Endometrium (tissue), 2 donors: ENCODE measurements around the gene CCBE1.
"Not testable (repeated sequence)": the region's sequence is repeated elsewhere in the genome, so short reads cannot be mapped to it uniquely, and the experiment has no call there.

Source experiments
- FAIRE-seq: peaks from 2 replicates; lab custom pipeline; 2012; peaks lifted over from hg19 to GRCh38; lab: Jason Lieb, UNC
- donor health status: control.
- donor health status: control.

CCBE1 gene

GRCh38 chr18:59715445-59715844 is 18.2 kb upstream of the CCBE1 start:
- FAIRE-seq, result no peak

DNA sequence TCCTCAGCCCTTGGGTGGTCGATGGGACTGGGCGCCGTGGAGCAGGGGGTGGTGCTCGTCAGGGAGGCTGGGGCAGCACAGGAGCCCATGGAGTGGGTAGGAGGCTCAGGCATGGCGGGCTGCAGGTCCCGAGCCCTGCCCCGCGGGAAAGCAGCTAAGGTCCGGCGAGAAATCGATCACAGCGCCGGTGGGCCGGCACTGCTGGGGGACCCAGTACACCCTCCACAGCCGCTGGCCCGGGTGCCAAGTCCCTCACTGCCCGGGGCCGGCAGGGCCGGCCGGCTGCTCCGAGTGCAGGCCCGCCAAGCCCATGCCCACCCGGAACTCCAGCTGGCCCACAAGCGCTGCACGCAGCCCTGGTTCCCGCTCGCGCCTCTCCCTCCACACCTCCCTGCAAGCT is 16.9 kb upstream of the CCBE1 start:
- FAIRE-seq, result not testable (repeated sequence)

DNA sequence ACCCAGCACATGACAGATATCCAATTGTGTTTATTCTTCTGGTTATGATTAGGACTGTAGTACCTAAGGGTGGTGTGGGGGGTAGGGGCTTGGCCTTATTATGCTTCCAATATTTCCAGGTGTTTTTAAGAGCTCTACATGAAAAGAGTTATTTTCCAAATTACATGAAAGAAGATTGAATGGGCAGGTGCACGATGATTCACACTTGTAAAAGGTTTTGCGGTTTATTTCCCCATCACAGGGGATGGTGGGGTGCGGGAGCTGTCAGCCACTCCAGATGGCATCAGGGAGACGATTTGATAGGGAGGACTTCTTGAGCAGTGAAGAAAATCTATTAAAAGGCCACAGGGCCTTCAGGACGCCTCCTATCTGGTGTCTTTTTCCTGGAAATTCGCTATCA is 15.1 kb upstream of the CCBE1 start:
- FAIRE-seq, result no peak

DNA sequence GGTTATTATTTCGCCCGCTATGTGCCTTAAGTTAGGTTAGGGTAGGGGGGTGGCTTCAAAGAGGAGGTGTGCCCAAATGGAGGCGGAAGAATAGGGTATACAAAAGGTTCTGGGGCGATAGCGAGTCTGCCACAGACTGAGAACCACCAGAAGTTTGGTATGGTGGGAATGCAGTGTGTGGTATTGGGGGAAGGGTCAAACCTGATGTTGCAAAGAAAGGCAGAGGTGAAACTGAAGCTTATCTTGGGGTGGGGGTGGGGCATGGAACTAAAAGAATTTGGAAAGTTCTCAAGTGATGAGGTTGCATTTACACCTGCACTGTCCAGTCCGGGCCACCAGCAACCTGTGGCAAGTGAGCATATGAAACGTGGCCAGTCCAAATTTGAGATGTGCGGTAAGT is 11.8 kb upstream of the CCBE1 start:
- FAIRE-seq, result no peak

- no peak for FAIRE-seq
These were observed 10.1 kb upstream of the CCBE1 start for GRCh38 chr18:59707306-59707705.

DNA sequence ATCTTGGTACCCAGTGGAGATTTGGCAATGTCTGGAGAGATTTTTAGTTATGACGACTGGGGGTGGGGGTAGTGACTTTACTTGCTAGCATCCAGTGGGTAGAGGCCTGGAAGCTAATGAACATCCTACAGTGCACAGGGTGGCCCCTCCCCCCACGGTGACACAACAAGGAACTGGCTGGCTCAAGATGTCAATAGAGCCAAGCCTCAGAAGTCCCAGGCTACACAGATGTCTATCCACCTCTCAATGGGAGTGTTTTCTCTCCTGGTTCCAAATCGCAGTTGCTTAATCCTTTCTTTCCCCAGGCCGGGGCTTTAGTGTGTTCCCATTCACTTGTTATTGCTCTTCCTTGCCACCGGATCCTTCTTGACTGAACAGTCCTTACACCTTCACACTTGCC is 9.3 kb upstream of the CCBE1 start:
- FAIRE-seq, result no peak

DNA sequence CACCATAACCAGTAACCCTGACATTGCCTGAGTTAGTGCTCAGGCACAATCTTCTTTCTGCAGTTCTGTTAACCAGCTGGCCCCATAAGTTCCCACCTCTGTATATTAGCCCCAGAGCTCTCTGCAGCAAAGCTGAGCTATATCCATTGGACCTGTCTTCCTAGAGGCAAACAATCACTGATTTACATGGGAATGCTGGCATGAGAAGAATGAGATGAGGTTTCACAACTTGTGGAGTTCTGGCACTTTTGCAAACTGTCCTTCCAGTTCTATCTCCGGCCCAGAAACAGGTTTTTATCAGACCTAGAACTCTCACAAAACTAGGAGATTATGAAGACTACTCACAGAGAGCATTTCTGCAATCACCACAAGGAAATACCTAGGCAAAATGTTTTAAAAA is 7.9 kb upstream of the CCBE1 start:
- FAIRE-seq, result no peak

DNA sequence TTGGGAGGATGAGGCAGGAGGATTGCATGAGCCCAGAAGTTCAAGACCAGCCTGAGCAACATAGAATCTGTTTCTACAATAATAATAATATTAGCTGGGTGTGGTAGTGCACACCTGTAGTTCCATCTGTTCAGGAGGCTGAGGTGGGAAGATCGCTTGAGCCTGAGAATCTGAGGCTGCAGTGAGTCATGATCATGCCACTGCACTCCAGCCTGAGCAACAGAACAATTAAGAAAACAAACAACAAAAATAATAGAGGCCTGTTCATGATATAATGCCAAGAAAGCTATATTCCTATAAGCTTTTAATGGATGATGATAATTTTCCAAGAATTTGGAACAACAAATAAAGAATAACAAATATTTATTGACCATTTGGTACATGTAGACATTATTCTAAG is 6.9 kb upstream of the CCBE1 start:
- FAIRE-seq, result no peak

DNA sequence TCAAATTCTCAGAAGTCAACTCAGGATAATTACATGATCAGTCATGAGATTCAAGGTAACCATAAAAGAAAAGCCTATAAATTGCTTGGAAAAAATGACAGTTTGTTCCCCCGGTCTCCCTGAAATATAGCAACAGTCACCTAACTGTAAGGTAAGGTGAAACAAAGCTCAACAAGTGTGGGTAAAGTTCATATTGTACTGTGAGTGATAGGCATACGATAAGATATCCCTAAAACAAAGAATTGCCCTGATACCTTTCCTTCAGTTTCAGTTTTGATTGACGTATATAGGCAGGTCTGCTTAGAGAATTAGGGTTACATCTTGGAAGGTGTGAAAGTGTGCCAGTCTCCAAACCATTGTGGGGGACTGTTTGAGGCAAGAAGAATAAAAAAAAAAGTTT is 4.0 kb upstream of the CCBE1 start:
- no peak for FAIRE-seq

DNA sequence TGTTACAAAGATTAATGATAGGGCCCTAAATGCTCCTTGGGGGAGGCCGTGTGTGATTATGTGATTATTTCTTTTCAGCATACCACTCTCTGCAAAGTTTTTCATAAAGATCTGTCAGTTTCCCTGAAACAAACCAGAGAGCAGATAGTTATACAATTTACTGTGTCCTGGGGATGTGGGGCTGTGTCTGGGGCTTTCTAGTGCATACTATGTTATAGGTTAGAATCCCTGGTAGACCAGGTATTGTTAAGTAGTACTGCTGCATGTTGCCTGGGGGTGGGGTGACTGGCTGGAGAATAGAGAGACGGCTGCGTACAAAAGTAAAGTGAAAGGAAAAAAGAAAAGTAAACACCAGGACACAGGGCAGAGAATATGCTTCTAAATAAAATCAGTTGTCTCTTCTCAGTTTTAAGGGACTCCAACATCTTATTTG is 3.3 kb upstream of the CCBE1 start:
- FAIRE-seq, result no peak

DNA sequence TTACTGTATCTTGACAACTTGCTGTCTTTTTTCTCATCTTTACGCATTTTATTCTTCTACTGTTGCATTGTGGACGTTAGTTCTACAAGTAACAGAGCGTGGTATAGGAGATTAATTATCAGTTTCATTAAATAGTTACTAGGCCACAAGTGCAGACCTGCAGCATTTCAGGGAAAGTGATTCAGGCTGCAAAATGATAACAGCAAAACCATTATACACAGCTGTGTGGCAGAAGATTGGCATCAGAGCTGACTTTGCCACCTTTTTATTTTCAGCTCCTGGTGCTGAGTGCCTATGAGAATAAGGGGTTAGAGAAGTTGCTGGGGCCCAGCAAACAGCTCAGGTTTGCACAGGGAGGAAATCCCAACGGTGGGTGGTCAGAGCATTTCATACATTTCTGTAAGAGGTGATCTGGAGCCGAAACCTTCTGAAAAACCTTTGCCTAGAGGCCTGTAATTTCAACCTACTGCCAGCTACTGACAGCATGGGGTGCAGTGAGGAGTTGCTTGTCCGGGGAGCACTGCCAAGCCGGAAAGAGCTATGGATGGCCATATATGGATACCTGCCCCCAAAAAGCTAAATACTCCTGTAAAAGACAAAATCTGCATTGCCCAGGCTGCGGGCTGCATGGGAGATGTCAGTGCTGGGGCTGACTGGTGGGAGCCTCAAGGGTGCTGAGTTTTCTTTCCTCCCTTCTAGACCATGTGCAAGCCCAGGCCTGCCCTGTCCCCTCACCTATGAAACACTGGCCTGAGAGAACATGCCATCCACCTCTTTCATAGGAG is 2.7 kb upstream of the CCBE1 start:
- FAIRE-seq, result no peak

- FAIRE-seq, result no peak
These were observed 1.8 kb upstream of the CCBE1 start for GRCh38 chr18:59699061-59699460.

DNA sequence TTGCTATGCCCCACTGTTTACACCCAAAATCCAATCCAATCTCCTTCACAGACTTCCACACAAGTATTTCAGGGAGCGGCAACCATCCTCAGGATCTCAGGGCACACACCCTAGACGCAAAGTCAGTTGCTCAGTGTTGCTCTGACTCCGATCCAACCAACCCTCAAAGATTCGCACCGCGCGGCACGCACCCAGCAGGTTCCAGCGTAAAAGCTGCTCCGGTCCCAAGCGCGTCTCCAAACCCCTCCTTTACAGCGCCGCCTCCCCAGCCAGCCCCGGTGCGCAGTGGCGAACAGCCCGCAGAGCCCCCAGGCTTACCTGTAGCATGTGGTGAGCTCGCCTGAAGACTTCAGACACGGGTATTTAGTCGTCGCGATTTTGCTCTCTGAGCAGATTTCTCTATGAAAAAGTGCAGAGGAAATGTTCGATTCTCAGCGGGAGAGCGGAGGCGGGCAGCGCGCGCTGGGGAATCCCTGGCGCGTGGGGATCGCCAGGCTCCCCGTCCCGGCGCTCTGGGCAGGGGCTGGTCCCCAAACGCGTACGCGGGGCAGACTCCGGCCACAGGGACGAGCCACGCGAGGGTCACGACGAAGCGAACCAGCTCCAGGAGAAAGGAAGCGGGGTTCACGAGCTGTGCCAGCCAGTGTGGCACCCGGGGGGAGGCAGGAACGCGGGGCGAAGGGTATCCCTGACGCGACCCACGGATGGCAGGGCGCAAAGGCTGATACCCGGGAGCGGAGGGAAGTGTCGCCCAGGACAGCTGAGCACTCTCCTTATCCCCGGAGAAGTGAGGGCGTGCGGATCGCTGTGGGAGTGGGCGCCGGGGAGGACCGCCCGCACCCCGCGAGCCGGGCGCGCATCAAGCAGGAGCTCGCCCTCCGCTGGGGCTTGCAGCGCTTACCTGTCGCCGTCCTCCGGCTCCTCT is 650 bp downstream of the CCBE1 start:
- FAIRE-seq, result no peak

DNA sequence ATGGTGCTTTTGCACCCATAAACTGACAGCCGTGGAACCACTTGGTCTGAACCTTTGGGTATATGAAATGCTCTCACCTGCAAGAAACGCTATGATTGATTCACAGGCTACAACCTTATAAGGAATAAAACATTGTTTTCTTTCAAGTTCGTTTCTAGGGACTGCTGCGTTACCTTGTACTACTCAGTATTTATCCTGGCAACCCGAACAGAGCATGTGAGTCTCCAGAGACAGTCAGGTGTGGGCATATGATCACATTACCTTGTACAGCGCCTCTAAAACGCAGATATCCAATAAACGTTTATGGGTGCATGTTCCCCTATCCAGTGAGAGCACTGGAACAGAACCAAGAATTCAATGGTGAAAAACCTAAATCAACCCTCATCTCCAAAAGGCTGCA is 1.7 kb downstream of the CCBE1 start:
- no peak for FAIRE-seq

DNA sequence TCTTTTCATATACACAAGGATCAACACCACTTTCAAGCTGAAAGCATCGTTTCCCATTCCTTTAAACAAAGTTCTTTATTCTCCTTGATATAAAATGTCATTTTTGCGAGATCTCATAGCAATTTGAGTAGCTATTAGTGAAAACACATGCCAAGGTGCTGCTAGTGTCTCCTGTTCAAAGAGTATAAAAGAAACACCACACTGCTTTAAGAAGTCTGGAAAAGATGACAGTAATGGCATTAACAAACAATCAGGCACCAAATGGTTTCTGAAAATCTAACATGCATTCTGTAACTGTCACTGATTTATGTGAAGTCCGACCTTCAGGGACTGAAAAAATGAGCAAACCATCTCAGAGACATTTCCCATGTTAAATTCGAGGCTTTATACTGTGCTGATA is 2.4 kb downstream of the CCBE1 start:
- no peak for FAIRE-seq

DNA sequence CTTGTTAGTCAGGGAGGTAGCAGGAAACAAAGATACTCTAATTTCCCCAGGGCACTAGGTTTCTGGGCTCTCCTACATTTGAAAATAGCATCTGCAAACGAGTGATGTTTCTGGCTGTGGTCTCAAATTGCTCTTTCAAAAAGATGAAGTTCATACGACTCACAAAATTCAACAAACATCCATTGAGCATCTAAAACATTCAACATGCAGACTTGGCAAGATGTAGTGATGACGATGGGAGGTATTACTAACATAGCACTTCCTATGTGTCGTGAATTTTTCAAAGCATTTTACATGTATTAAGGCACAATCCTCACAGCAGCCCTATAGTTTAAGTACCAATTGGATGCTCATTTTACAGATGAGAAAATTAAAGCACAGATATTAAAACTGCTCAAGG is 5.2 kb downstream of the CCBE1 start:
- FAIRE-seq, result no peak

GRCh38 chr18:59690996-59691395 is 6.2 kb downstream of the CCBE1 start:
- FAIRE-seq, result no peak

DNA sequence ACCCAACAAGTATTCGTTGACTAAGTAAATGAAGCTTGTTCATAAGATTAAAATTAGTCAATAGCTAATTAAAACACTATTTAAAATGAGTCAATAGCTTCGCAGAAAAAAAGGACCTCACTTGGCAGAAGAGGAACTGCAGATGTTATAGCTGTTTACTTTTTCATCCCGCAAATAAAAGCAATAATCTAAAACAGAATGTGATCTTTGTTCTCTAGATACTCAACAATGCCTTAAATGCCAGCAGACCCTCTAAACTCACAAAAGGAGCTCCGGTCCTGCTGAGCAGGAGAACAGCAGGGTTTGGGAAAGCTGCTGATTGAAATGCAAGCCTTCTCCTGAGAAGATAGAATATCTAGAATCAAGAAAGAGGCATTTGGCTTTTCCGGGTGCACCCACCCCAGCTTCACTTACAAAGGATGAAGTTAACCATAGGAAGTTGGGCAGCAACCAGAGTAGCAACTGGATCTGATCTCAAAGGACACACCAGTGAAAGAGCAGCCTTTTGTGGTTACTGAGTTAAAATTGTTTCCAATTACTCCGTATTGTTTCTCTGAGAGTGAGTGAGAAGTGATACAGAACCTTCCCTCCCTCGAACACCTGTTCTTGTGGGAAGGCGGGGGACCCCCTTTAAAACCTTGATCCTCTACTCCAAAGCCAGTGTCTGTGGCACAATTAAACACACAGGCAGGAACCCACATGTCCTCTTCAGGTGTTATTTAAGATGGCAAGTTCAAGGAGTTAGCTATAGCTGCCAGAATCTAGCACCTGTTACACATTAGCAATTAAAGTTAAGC is 6.8 kb downstream of the CCBE1 start:
- no peak for FAIRE-seq

DNA sequence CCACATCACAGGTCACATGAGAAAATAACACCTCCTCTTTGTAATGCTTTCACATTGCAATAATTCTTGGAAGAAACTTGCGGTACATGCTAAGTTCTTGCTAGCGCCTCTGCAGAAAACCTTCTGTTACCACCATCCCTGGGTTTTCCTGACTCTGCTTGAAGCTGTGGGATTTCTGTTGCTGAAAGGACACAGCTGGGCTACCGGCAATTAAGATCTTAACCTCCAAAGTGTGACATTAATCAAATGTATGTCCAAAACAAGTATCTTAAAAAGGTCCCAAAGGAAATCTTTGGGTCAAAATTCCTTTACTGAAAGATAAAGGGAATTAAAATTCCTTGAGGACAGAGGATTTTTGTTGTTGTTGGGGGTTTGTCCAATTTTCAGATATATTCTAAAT is 7.5 kb downstream of the CCBE1 start:
- FAIRE-seq, result no peak

DNA sequence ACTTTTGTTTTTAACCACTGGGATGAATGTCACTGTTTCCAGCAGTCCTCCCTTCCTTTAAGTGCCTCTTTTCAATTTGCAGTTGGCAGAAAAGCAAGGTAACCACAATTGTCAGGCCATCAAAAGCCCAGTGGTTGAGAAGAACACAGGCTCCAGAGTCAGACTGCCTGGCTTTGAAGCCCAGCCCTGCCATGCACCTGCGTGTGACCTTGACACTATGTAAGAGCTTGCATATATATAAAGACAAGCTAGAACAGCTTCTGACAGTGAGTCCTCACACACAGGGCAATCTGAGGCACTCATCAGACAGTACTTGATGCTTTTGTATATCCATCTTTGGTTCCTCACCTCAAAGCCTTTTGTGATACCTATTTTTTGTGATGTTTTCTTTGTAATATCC is 11.0 kb downstream of the CCBE1 start:
- FAIRE-seq, result no peak

GRCh38 chr18:59685501-59685900 is 11.7 kb downstream of the CCBE1 start:
- FAIRE-seq, result no peak

DNA sequence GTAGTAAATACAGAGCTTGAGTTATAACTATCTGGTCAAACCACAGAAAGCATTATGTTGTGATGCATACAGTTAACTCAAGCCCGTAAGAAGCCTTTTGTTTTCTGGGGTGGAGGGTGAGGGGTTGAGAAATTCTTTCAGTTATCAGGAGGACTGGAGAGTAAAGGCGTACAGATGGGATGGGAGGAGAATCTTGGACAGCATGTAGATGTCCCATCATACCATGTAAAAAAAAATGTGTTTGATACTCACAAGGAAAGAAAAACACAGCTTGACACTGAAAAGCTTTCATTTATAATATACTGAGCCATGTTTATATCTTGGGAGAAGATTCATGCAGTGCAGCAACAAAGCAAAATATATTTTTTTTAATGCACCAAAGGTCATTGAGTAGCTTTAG is 12.4 kb downstream of the CCBE1 start:
- FAIRE-seq, result no peak
